ENCODE data around the gene MRNIP. TPM values are rescaled to one million over a fixed set of nuclear protein-coding genes. Genes with fewer than 3 reads are reported as not detected.

The MRNIP gene
- total RNA-seq, 1 experiment from 2014 or later: 34.7 TPM

DNA sequence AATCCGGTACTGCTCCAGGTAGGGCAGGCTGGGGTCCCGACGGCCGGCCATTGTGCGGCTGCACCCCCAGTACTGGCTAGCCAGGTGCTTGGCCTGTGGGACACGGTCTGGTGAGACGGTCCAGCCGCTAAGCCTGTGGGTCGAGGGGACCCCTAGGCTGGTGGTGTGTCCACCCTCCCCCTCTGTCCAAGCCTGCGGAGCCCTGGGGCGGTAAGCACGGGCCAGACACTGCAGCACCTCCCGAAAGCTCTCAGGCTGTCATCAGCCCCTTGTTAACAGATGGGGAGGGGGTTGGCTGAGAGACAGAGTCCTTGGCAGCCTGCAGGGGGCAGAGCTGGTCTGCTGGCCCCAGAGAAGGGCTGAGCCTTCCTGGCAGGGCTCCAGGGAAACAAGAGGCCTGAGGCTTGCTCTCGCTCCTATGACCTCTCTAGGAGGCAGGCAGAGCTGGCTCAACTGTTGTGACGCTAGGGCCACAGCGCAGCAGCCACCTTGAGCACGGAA is 11.8 kb upstream of the MRNIP start:
- peak; percentile 93 for DNase-seq

DNA sequence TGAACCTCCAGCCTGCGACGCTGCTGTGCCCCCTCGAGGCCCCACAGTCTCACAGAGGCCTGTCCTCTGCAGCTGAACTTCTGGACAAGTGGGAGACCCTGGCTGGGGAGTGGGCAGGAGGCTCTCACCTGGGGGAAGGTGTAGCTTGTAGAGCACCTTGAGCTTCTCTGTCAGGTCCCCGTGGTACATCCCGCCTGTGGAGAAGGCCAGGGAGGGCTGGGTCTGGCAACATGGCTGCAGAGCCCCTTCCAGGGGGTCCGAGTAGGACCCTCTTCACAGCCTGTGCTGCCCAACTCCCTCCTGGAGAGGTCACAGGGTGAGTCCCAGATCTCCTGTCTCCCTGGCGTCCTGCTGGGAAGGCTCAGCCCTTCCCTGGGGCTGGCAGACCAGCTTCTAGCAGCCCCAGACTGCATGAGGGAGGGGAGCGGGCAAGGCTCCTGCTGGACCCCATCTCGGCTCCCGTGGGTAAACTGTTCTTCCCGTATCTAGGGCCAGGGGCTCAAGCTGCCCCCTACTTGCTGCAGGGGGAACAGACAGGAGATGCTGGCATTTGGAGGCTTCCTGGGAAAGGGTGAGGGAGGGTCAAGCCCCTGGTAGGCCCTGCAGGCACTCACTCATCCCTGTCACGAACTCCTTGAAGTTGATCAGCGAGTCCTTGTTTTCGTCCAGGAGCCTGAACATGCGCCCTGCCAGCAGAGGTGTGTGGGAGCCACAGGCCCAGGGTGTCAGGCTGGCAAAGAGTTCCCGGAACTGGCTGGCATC is 11.2 kb upstream of the MRNIP start:
- Histone ChIP-seq H3K4me3 (ENCODE audit: insufficient read depth, low read depth, low read length) (no peak overlapping the region), H3K36me3 (replicated peaks; ENCODE audit: control insufficient read depth, insufficient read depth, low read length) (peaks cover 15% of the 10 kb centered on the region), H3K27me3 (ENCODE audit: control insufficient read depth, insufficient read depth, low read length) (no peaks in the 10 kb centered on the region)
- peak; percentile 80 for DNase-seq

More for the DNA sequence above, 11.8 kb upstream of the MRNIP start:
- Histone ChIP-seq H3K27me3 (ENCODE audit: control insufficient read depth, insufficient read depth, low read length) (no peaks in the 10 kb centered on the region), H3K4me3 (ENCODE audit: insufficient read depth, low read depth, low read length) (no peak overlapping the region), H3K36me3 (replicated peaks; ENCODE audit: control insufficient read depth, insufficient read depth, low read length) (peaks cover 10% of the 10 kb centered on the region)

DNA sequence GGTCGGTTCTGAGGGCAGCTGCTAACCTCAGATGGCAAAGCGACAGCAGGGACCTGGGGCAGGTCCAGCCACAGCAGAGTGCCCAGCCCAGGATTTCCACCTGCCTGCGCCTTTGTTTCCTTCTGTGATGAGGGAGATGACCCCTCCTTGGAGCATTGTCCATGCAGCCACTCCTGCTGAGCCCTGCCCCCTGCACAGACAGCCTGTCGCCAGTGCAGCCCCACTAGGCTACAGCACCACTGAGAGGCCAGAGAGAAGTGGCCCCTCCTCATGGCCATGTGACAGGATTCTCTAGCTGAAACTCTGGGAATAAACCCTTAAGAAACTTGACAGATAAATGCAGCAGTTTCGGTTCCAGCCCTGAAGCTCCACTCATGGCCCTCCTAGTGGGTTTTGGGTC is 10.5 kb upstream of the MRNIP start:
- no peaks in the 10 kb centered on the region for H3K27me3 ChIP-seq (ENCODE audit: control insufficient read depth, insufficient read depth, low read length)
- peak; percentile 48 for DNase-seq
- no peak overlapping the region for H3K4me3 ChIP-seq (ENCODE audit: insufficient read depth, low read depth, low read length)
- H3K36me3 ChIP-seq (replicated peaks; ENCODE audit: control insufficient read depth, insufficient read depth, low read length): peaks cover 18% of the 10 kb centered on the region

DNA sequence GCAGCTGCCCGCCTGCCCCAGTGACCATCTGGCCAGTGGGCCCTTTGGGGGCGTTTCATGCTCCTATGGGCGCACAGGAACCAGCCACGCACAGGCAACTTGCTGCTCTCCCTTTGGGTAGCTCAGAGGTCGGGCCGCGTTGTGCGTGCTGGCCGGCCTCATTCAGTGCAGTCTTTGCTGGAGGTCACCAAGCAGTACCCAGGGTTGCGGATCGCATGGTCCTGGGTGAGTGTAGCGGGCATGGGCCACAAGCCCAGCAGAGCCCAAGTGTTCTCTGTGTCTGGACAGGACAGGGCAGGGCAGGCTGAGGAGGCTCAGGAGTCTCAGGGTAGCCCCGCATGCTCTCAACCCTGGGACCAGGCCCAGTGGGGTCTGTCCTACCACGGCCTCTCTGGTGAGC is 9.9 kb upstream of the MRNIP start:
- no peak overlapping the region for H3K4me3 ChIP-seq (ENCODE audit: insufficient read depth, low read depth, low read length)
- peaks cover 20% of the 10 kb centered on the region for H3K36me3 ChIP-seq (replicated peaks; ENCODE audit: control insufficient read depth, insufficient read depth, low read length)
- peak; percentile 31 for DNase-seq
- no peaks in the 10 kb centered on the region for H3K27me3 ChIP-seq (ENCODE audit: control insufficient read depth, insufficient read depth, low read length)

DNA sequence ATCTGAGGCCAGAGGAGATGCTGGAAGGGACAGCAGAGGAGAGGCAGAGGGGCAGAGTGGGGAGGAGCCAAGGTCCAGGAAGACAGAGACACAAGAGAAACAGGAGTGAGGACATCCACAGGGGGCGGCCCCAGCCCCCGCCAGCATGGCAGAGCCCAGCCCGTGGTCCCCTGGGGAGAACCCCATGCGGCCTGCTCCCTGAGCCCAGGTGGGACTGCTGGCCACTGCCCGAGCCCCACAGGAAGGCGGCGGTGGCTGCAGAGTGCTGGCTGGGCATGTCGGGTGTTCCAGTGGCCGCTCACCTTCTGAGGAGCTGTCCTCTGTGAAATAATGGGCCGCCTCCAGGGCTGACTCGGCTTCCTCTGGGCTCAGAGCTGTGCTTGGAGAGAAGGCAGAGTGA is 8.9 kb upstream of the MRNIP start:
- peaks cover 24% of the 10 kb centered on the region for H3K36me3 ChIP-seq (replicated peaks; ENCODE audit: control insufficient read depth, insufficient read depth, low read length)
- H3K27me3 ChIP-seq (ENCODE audit: control insufficient read depth, insufficient read depth, low read length): no peaks in the 10 kb centered on the region
- no peak overlapping the region for H3K4me3 ChIP-seq (ENCODE audit: insufficient read depth, low read depth, low read length)
- peak; percentile 67 for DNase-seq

DNA sequence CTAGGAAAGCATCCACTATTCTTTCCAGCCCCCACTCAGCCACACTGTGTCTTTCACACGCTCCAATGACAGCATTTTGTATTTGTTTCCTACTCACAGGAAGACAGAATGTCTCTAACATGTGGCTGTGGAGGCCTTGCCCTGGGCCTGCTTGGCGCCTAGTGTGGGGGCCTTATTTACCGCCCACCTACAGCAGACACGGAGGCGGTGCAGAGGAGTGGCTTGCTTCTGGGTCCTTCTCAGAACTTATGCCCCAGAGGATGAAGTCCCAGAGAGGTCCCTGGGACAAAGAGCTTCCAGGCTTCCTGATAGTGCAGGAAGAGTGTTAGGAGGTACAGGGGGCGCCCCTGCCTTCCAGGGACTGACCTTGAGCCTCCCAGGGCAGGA is 8.5 kb upstream of the MRNIP start:
- no peak overlapping the region for H3K4me3 ChIP-seq (ENCODE audit: insufficient read depth, low read depth, low read length)
- peaks cover 26% of the 10 kb centered on the region for H3K36me3 ChIP-seq (replicated peaks; ENCODE audit: control insufficient read depth, insufficient read depth, low read length)
- no peak for DNase-seq
- no peaks in the 10 kb centered on the region for H3K27me3 ChIP-seq (ENCODE audit: control insufficient read depth, insufficient read depth, low read length)

DNA sequence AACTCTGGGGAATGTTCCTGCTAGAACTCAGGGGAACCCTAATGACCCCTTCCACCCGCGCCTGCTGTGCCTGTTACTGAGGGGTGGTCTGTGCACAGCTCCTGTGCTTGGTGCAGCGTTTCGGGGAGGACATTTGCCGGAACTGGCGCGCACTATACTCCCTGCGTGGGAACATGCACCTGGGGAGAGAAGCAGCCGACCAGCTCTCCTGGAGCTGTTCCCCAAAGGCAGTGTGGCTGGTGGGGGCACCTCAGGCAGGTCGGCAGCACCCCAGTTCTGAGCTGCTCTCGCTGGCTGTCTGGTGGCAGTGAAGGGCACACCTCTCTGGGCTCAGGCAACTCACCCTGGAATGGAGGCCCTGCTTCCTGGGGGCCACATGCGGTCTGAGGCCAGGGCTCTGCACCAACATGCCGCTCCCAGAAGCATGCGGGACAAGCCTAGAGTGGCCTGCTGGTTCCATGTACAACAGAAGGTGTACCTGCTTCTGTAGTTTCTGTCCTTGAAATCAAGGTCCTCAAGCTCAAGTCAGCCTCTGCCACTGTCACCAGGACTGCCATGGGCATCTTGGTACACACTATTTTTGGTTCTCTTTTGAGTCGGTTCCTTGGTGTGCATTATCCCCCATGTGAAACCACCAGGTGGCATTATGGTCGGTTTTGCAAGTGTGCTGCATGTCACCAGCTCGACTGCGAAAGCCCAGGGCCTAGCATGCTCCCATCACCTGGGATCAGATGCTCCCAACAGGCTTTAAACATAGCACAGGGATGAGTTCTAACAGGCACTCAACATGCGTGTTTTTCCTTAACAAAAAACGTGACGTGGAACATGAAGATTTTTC is 7.8 kb upstream of the MRNIP start:
- peak; percentile 59 for DNase-seq
- Histone ChIP-seq H3K4me3 (ENCODE audit: insufficient read depth, low read depth, low read length) (no peak overlapping the region), H3K27me3 (ENCODE audit: control insufficient read depth, insufficient read depth, low read length) (no peaks in the 10 kb centered on the region), H3K36me3 (replicated peaks; ENCODE audit: control insufficient read depth, insufficient read depth, low read length) (peaks cover 26% of the 10 kb centered on the region)

DNA sequence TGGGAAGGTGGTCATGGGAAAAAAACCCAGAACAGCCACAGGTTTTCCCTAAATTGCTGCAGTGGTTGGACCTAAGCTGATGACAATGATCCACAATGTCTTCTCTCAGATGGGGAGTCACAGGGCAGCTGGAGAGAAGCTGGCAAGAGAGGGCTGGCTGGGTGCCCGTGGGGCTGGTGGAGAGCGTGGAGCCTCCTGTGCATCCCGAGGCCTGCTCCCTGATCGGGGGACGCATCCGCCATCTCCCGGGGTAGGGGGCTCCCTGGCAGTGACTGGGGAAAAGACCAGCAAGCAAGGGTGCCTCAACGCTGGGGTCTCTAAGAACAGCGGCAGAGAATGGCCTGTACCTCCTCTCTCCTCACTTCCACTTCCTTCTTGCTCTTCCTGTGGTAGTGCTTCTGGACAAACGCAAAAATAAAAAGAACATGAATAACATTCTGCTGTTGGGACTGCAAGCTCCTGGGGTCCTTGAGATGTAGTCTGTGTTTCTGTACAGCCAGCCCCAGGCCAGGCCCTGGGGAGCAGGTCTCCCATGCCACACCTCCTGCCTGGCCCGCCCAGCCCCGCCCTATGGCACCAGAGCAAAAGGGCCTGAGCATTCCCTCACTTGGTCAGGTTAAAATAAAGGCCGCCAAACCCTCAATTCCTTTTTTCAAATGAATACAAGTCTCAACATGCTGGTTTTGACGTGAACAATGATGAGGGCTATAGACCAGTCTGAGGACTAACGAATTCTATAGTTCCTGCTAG is 7.0 kb upstream of the MRNIP start:
- DNase-seq: peak; percentile 36
- Histone ChIP-seq H3K36me3 (replicated peaks; ENCODE audit: control insufficient read depth, insufficient read depth, low read length) (peaks cover 22% of the 10 kb centered on the region), H3K27me3 (ENCODE audit: control insufficient read depth, insufficient read depth, low read length) (no peaks in the 10 kb centered on the region), H3K4me3 (ENCODE audit: insufficient read depth, low read depth, low read length) (no peak overlapping the region)

DNA sequence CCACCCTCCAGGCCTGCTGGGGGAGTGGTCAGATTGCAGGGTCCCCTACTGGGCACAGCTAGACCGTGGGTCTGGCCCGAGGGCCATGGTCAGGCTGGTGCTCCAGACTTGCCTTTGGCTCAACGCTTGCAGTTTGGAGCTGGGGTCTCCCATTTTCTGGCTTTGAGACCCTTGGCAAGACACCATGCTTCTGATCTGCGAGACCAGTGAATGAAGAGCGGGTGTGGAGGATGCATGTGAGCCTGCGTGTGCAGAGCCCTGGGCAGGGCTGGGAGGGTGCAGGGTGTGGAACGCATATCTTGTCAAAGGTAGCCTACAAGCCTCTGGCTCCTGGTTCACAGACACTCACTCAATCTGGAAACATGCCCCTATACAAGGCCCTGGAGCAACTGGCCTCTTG is 6.1 kb upstream of the MRNIP start:
- peak; percentile 39 for DNase-seq
- peaks cover 22% of the 10 kb centered on the region for H3K36me3 ChIP-seq (replicated peaks; ENCODE audit: control insufficient read depth, insufficient read depth, low read length)
- no peak overlapping the region for H3K4me3 ChIP-seq (ENCODE audit: insufficient read depth, low read depth, low read length)
- H3K27me3 ChIP-seq (ENCODE audit: control insufficient read depth, insufficient read depth, low read length): no peaks in the 10 kb centered on the region

DNA sequence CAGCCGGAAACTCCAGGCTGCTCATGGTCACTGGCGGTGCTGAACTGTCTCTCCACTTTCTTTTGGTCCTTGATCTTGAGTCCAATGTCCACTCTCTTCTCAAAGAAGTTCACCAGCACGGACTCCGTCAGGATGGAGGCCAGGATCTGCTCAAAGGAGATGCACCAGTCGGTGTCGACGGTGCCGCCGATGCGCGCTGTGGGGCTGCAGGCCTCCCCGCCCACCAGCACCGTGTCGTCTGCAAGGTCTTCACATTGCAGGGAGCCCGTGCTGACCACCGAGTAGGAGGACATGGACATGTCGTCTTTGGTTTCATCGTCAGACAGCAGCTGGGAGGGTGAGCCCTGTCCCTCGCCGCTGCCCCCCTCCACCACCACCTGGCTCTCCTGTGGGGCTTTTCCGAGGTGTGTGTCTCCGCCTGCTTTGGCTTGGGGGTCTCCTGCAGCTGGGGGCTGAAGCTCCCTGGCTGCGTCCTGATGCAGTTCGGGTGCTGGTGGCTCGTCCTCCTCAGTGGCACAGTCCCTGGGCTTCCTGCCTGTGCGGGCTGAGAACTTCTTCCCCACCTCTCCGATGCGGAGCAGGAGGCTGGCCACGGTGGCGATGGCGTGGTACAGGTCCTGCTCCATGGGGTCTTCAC is 5.0 kb upstream of the MRNIP start:
- Histone ChIP-seq H3K27me3 (ENCODE audit: control insufficient read depth, insufficient read depth, low read length) (no peaks in the 10 kb centered on the region), H3K36me3 (replicated peaks; ENCODE audit: control insufficient read depth, insufficient read depth, low read length) (peaks cover 22% of the 10 kb centered on the region), H3K4me3 (ENCODE audit: insufficient read depth, low read depth, low read length) (no peak overlapping the region)
- peak; percentile 23 for DNase-seq

DNA sequence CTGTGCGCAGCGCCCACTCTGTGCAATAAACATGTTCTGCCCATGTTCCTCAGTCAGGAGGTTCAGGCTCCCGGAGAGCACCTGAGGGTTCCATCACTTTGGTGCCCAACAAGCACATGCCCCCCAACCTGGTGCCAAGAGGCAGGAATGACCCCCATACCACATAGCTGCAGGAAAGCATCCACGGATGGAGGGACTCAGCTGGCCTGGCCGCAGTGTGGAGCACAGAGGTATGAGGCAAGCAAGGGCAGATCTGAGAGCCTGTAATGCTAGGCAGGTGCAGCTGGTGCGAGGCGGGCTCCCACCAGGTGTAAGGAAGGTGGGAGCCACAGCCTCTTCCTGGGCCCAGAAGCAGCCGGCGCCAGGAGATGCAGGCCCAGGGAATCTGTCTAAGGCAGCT is 4.3 kb upstream of the MRNIP start:
- H3K27me3 ChIP-seq (ENCODE audit: control insufficient read depth, insufficient read depth, low read length): no peaks in the 10 kb centered on the region
- H3K4me3 ChIP-seq (ENCODE audit: insufficient read depth, low read depth, low read length): no peak overlapping the region
- H3K36me3 ChIP-seq (replicated peaks; ENCODE audit: control insufficient read depth, insufficient read depth, low read length): peaks cover 22% of the 10 kb centered on the region
- DNase-seq: no peak

DNA sequence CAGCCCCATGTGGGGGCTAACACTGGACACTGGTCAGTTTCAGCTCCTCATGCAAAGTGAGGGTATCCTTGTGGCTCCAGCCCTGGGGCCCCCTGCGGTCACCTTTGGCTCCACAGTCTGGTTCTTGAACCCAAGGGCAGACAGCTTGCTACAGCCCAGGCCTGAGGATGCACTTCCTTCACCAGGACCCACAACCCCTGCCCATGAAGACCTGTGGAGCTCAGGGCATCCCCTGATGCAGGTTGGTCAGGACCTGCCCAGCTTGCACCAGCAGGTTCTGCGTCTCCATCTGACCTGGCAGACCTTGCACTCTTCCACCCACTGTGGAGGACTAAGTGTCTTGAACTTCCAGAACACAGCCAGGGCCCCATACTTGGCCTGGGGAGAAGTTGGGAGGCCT is 3.7 kb upstream of the MRNIP start:
- no peak for DNase-seq
- Histone ChIP-seq H3K4me3 (ENCODE audit: insufficient read depth, low read depth, low read length) (no peak overlapping the region), H3K27me3 (ENCODE audit: control insufficient read depth, insufficient read depth, low read length) (no peaks in the 10 kb centered on the region), H3K36me3 (replicated peaks; ENCODE audit: control insufficient read depth, insufficient read depth, low read length) (peaks cover 22% of the 10 kb centered on the region)

DNA sequence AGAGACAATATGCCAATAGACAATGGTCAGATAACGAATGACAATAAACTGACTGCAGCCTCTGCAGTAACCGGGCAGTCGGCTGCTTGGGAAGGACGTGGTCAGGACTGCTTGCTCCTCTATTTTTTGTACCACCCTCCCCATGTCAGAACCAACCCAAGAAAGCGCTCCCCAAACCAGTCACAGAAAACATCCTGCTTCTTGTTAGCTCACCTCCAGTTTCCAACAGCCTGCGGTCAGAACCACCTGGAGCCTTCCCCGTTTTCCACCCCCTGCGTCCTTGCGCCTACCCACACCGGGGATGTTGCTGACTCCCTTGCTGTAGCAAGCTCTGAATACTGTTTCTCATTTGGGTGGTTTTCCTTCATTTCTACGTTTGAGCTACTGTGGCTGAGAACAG is 1.7 kb upstream of the MRNIP start:
- Histone ChIP-seq H3K4me3 (ENCODE audit: insufficient read depth, low read depth, low read length) (no peak overlapping the region), H3K36me3 (replicated peaks; ENCODE audit: control insufficient read depth, insufficient read depth, low read length) (peaks cover 17% of the 10 kb centered on the region), H3K27me3 (ENCODE audit: control insufficient read depth, insufficient read depth, low read length) (no peaks in the 10 kb centered on the region)
- DNase-seq: peak; percentile 64

DNA sequence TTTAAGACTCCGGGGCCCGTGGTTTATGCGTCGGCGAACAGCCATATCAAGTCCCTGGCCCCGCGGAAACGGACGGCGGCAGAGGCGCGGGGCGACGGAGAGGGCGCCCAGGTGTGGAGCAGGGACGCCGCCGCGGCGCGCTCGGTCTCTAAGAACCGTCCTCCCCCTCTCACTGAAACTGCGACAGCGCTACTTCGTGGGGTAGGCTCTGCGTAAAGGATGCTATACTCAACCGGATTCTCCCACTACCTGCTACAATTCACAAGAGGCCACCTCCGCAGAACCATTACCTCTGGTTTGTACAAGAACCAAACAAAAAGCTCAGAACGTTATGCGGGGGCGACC is 404 bp downstream of the MRNIP start:
- H3K4me3 ChIP-seq (ENCODE audit: insufficient read depth, low read depth, low read length): peak overlapping the region; percentile 85
- H3K36me3 ChIP-seq (replicated peaks; ENCODE audit: control insufficient read depth, insufficient read depth, low read length): peaks cover 7% of the 10 kb centered on the region
- no peaks in the 10 kb centered on the region for H3K27me3 ChIP-seq (ENCODE audit: control insufficient read depth, insufficient read depth, low read length)
- DNase-seq: peak; percentile 86

Measured in H7 (cell line).